HG02610 (cell line): ENCODE measurements around the gene LYPD6B.

ENCODE experiments used
- ATAC-seq: cut with Tn5 transposase; IDR thresholded peaks from one replicate; pipeline ENCODE4 v1.9.1; 2021; ENCODE audit warnings: mild to moderate bottlenecking, moderate library complexity; ENCODE audit not compliant: unreplicated experiment

The LYPD6B gene

GRCh38 chr2:149068996-149069888 is 30.7 kb downstream of the LYPD6B start:
- no peak for ATAC-seq

- no peak for ATAC-seq
Measured at GRCh38 chr2:149070681-149071320, 32.3 kb downstream of the LYPD6B start.

DNA sequence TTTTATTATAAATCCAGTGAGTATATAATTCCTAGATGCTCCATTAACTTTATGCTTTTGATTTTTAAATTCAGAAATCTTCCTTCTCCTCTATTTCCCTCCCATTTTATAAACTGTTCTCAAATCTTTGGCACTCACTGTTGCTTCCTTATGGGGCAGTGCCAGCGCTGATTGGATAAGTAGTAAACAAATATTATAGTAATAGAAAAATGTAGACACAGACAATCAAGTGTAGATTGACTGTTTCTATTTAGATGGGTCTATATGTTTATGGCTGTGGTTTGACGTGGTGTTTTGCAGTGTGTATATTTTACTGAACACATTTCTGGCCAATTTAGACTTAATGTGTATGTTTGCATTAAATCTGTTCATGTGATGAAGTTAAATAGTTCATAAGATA is 36.6 kb downstream of the LYPD6B start:
- no peak for ATAC-seq

- ATAC-seq: no peak
Measured at GRCh38 chr2:149075853-149076252, 37.4 kb downstream of the LYPD6B start.

DNA sequence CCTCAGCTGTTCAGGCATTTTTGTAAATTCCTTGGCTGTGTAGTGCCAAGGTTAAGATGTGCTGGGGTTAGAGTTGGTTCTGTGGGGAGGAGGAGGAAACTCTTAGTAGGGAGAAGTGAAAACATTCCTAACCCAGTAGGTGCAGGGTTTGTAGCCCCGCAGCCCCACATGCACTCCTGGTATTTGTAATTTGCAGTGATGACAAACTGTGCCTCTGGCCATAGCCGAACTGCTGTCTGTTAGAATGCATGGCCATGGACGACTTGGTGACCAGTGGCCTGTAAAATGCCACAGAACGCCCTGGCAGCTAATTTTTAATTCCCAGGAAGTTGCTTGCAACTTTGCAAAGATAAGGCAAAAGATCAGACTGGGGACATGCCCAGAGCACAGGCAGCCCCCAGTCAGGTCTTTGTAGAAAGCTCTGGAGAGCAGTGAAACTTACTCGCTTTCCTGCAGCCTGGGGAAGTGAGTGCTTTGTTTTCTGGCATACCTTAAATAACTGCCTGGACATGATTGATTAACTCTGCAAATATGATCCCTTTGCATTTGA is 38.4 kb downstream of the LYPD6B start:
- ATAC-seq: no peak

DNA sequence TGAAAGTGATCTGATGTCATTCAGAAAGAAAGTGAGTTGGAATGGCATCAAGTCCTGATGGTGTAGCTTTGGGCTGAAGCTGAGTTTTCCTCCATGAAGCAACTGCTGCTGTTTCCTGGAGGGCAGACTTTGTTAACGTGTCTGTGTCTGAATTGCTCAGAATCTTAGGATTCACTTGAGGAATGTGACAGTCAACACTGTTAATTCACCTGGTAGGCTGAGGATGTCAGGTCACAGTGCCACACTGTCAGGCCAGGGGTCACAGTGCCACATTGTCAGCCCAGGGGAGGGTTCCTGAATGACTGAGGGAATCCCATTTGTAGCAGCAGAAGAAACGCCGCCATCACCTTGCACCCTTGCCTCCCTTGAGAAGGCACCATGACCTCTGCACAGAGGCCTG is 39.4 kb downstream of the LYPD6B start:
- ATAC-seq: no peak

DNA sequence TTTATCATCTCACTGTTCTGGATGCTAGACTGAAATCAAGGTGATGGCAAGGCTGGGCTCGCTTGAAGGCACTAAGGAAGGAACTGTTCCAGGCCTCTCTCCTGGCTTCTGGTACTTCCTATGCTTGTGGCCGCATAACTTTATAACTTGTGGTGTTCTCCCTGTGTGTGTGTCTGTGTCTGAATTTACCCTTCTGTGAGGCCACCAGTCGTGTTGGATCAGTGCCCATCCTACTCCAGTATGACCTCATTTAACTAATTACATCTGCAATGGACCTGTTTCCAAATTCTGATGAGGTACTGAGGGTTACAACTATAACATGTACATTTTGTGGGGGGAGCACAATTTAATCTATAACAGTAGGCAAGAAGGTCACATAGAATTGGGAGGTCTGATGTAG is 41.6 kb downstream of the LYPD6B start:
- no peak for ATAC-seq

DNA sequence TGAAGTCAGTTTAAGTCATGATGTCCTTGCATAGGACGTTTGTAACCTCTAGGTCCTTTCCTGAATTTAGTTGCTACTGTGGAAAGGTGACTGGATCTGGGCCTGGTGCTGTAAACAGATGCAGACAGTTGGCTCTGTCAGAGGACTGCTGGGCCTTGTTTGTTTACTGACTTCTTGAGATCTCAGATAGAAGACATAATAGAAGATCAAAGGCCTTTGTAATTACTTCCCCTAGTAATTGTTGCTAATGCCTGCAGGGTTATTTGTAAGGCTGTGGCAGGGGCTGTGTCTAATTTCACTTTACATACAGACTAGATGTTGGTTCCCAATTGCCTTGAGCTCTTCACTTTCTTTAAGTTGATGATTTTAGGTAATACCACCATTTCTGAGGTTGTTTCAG is 42.5 kb downstream of the LYPD6B start:
- ATAC-seq: no peak

- no peak for ATAC-seq
Measured at GRCh38 chr2:149082079-149082478, 43.6 kb downstream of the LYPD6B start.

- no peak for ATAC-seq
Measured at GRCh38 chr2:149082735-149083134, 44.2 kb downstream of the LYPD6B start.

- ATAC-seq: no peak
Measured at GRCh38 chr2:149084924-149085795, 46.7 kb downstream of the LYPD6B start.

DNA sequence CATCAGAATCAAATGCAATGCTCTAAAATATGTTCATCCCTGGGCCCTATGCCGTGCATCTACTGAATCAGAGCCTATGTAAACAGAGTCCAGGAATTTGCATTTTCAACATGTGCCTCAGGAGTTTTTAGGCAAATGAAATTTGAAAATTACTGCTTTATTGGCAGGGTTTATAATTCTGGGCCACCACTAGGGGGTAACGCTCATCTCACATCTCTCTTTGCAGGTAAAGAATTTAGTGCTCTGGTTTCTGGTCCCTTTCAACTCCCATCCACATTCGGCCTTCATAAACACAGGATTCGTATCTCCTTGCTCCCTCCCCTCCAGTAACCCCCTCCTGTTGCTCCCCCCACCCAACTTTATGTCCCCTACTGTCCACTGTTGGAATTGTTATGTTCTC is 49.3 kb downstream of the LYPD6B start:
- no peak for ATAC-seq

- ATAC-seq: no peak
Measured at GRCh38 chr2:149089068-149089467, 50.6 kb downstream of the LYPD6B start.

DNA sequence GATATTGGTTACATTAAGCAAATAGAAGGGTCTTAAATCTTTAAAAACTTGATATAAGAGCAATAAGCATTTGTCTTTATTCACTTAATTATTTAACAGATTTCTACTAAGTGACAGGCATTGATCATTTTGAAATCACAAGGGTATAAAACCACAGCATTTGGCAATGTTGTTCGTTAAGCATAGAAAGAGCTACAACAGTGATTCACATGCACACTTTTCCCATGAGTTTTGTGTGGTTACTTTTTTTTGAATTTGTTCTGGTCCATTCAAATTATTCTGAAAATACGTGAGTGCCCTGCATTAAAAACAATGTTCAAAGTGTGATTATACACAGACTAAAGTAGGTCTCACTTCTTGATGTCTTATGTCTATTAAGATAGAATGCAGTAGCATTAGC is 52.2 kb downstream of the LYPD6B start:
- ATAC-seq: no peak

DNA sequence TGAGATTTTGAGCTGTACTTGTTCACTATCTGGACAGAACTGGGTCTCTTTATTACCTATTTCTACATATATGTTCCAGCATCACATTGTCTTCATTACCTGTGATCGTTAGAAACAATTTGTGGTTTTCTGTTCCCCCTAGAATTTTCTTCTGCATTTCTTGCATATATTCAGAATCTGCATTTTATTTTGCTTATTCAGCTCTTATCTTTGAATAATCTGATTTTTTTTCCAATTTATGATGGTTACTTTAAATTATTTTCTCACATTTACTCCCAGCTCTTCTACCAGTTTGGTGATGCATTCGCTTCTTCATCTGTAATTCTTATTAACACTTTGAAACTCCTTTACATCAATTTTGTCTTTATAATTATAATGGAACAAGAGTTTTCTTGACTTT is 55.1 kb downstream of the LYPD6B start:
- ATAC-seq: no peak

- ATAC-seq: no peak
Measured at GRCh38 chr2:149094217-149095015, 55.9 kb downstream of the LYPD6B start.

DNA sequence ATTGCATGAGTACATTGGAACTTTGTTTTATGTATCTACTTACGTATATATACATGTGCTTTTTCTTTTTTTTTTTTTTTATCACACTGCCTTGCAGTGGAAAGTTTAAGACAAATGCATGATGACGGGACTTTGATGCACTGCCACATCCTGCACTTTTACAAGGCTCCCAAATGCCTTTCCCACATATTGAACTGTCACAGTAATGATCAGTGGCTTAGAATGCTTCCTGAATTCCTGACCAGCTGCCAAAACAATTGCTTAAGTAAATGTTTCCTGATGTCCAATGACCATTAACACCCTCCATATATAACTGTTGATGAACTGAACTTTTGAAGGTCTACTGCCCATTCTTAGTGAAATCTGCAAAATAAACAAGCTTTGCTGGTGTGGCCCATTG is 60.2 kb downstream of the LYPD6B start:
- no peak for ATAC-seq

GRCh38 chr2:149099298-149099697 is 60.8 kb downstream of the LYPD6B start:
- no peak for ATAC-seq

DNA sequence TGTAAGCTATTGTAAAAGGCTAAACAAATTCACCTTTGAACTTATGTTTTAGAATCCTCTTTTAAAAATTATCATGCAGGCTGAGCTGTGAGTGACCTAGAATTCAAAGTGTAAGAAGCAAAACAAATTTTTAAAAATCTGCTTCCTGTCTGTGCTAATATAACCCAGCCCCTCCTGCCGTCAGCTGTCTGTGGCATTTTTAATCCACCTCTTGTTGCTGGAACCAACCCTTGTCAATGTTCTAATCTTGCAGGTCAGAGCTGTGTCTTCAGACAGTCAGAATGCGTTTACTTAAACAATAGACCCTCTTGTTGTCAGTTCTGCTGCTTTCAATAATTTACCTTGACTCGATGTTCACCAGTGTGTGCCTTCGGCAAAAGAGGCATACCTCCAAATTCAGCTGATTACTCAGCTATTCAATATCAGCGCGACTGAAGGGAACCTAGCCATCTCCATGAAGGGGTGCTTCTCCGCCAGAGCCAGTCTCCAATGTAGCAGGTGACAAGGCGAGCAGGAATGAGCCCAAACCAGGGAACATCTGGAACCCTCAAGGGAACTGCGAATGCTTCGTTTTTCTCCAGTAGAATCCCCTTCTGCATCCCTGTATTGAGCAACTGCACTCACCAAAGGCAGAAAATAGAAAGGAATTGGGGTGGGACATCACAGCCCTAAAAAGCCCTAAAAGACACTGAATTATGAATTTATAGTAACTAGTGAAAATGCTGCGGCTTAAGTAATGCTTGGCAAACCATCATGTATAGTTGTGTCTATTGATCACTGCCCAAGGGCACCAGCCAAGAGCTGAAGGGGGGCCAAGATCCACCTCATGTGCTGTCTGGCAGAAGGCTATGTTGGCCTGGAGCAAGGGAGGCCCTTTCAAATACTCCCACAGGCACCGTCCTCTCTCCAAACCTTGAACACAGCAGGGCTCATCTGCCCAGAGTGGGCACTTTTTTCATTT is 62.5 kb downstream of the LYPD6B start:
- ATAC-seq: no peak
